CD14-positive monocyte (primary cell): Measurements from ENCODE around the gene LRCH1. TPM values are rescaled to one million over a fixed set of nuclear protein-coding genes. Genes with fewer than 3 reads are reported as not detected.

Experiments used
- DNase-seq, 3 donors: peaks; one replicate each; pipeline ENCODE4 v3.0.0-alpha.2; 2011 to 2022
- H2AFZ ChIP-seq: 2 replicates; pipeline ENCODE4 v1.6.0; 2012; ENCODE audit warnings: mild to moderate bottlenecking, low read depth, low read length, inconsistent platforms; ENCODE audit not compliant: insufficient read depth, poor library complexity, severe bottlenecking
- H3K27ac ChIP-seq, 2 donors: 1 replicate in 1 of 2; 2 replicates in 1 of 2; pipeline ENCODE4 v1.5.1; 2012 to 2013; ENCODE audit warnings: low read length in 2 of 2, control low read depth in 1 of 2, inconsistent platforms in 1 of 2, low read depth in 1 of 2, mild to moderate bottlenecking in 1 of 2
- H3K27me3 ChIP-seq, 2 donors: one replicate each; pipeline versions ENCODE4 v1.6.0 to v1.6.1; 2011 to 2013; ENCODE audit warnings: low read length in 2 of 2; ENCODE audit not compliant: control insufficient read depth in 2 of 2, insufficient read depth in 2 of 2
- H3K36me3 ChIP-seq, 2 donors: replicated peaks in 1 of 2; 1 replicate in 1 of 2; 2 replicates in 1 of 2; pipeline versions ENCODE4 v1.5.1 to v1.6.1; 2012 to 2013; ENCODE audit warnings: low read length in 2 of 2, control low read depth in 1 of 2, inconsistent platforms in 1 of 2, mild to moderate bottlenecking in 1 of 2; ENCODE audit not compliant: insufficient read depth in 2 of 2, control insufficient read depth in 1 of 2
- H3K4me1 ChIP-seq, 2 donors: 1 replicate in 1 of 2; 2 replicates in 1 of 2; pipeline versions ENCODE4 v1.5.1 to v1.6.1; 2012 to 2013; ENCODE audit warnings: low read length in 2 of 2, control low read depth in 1 of 2, inconsistent platforms in 1 of 2, mild to moderate bottlenecking in 1 of 2, moderate library complexity in 1 of 2; ENCODE audit not compliant: insufficient read depth in 2 of 2, control insufficient read depth in 1 of 2
- H3K4me2 ChIP-seq: replicated peaks from 2 replicates; pipeline ENCODE3; 2012; ENCODE audit warnings: low read length, moderate library complexity, mild to moderate bottlenecking; ENCODE audit not compliant: poor library complexity, severe bottlenecking; ENCODE audit errors: extremely low read depth
- H3K4me3 ChIP-seq, 3 experiments: fragments of 200-600 bp in 1 of 3; sonication (generic) in 1 of 3; replicated peaks in 1 of 3; 1 replicate in 2 of 3; 2 replicates in 1 of 3; pipeline ENCODE4 v1.5.1; 2011 to 2013; ENCODE audit warnings: low read length in 3 of 3, mild to moderate bottlenecking in 3 of 3, control low read depth in 2 of 3, low read depth in 2 of 3, inconsistent platforms in 1 of 3, moderate library complexity in 1 of 3
- H3K79me2 ChIP-seq: 2 replicates; pipeline ENCODE4 v1.6.0; 2012; ENCODE audit warnings: mild to moderate bottlenecking, control low read depth, inconsistent platforms, low read length, moderate library complexity; ENCODE audit not compliant: insufficient read depth
- H3K9ac ChIP-seq: 2 replicates; pipeline ENCODE4 v1.6.0; 2017; ENCODE audit warnings: low read length, mild to moderate bottlenecking; ENCODE audit not compliant: insufficient read depth, poor library complexity, severe bottlenecking
- H3K9me3 ChIP-seq, 2 donors: replicated peaks in 1 of 2; 1 replicate in 1 of 2; 2 replicates in 1 of 2; pipeline versions ENCODE4 v1.5.1 to v1.6.1; 2012 to 2013; ENCODE audit warnings: low read length in 2 of 2, control low read depth in 1 of 2; ENCODE audit not compliant: control insufficient read depth in 1 of 2, insufficient read depth in 1 of 2
- H4K20me1 ChIP-seq: 2 replicates; pipeline ENCODE4 v1.6.0; 2012; ENCODE audit warnings: mild to moderate bottlenecking, low read length, control low read depth, moderate library complexity; ENCODE audit not compliant: insufficient read depth
- H3K27ac Mint-ChIP-seq, 7 donors: one replicate each; pipeline ENCODE4 v1.8.0; 2020; ENCODE audit warnings: mild to moderate bottlenecking in 7 of 7, mixed read lengths in 7 of 7, moderate library complexity in 6 of 7, inconsistent platforms in 2 of 7
- H3K27me3 Mint-ChIP-seq, 3 donors: one replicate each; pipeline ENCODE4 v1.8.0; 2021 to 2022; ENCODE audit warnings: low read depth in 3 of 3, mild to moderate bottlenecking in 3 of 3, mixed read lengths in 3 of 3, moderate library complexity in 3 of 3, inconsistent platforms in 1 of 3
- H3K36me3 Mint-ChIP-seq, 2 donors: one replicate each; pipeline ENCODE4 v1.8.0; 2020; ENCODE audit warnings: mixed read lengths in 2 of 2, inconsistent platforms in 1 of 2, mild to moderate bottlenecking in 1 of 2
- H3K4me1 Mint-ChIP-seq: one replicate; pipeline ENCODE4 v1.8.0; 2020; ENCODE audit warnings: mild to moderate bottlenecking, mixed read lengths
- H3K4me3 Mint-ChIP-seq, 2 donors: one replicate each; pipeline ENCODE4 v1.8.0; 2020; ENCODE audit warnings: mild to moderate bottlenecking in 2 of 2, mixed read lengths in 2 of 2, moderate library complexity in 1 of 2
- H3K9me3 Mint-ChIP-seq, 7 donors: one replicate each; pipeline ENCODE4 v1.8.0; 2020 to 2022; ENCODE audit warnings: mixed read lengths in 7 of 7, mild to moderate bottlenecking in 6 of 7, moderate library complexity in 6 of 7, inconsistent platforms in 2 of 7
- CTCF ChIP-seq: fragments of 200-600 bp; IDR thresholded peaks from one replicate; pipeline ENCODE4 v1.8.0; 2022; ENCODE audit warnings: antibody characterized with exemption, mild to moderate bottlenecking
- WGBS: methylation state at CpG from one replicate; pipeline ENCODE4 v1.1.5; 2013; ENCODE audit warnings: missing lambda C conversion rate; ENCODE audit not compliant: insufficient coverage; 5-methylcytosine and 5-hydroxymethylcytosine counted together
- intact Hi-C, 2 donors: fragments of 100-400 bp; cut with micrococcal nuclease; formaldehyde crosslinking; loops; one replicate each; pipeline versions ENCODE4 v1.15.0 to v1.15.1; 2023
- polyA plus RNA-seq, 3 donors: library from polyadenylated mRNA; depleted of rRNA in 1 of 3; unstranded in 2 of 3; stranded (reverse) in 1 of 3; fragments of 300-500 nt in 2 of 3; fragments of >200 nt in 1 of 3; fragmentation: Illumina TruSeq in 2 of 3; gene quantifications; 1 replicate in 2 of 3; 2 replicates in 1 of 3; pipeline ENCODE4 v1.2.3, GENCODE V29; 2012 to 2021

The LRCH1 gene
- polyA plus RNA-seq, 3 donors = 0.88 to 7.1 (median 2.1) TPM

- no peak overlapping the region for H3K27ac Mint-ChIP-seq
- Histone ChIP-seq H4K20me1 (peaks cover 98% of the 10 kb centered on the region), H2AFZ (no peak overlapping the region), H3K27ac (no peak overlapping the region), H3K4me1 (peaks cover 5 to 13% of the 10 kb centered on the region in 2 donors), H3K9ac (no peak overlapping the region), H3K79me2 (peaks cover 98% of the 10 kb centered on the region), H3K4me2 (no peak overlapping the region), H3K4me3 (no peak overlapping the region), H3K9me3 (no peaks in the 10 kb centered on the region), H3K36me3 (no peaks in the 10 kb centered on the region), H3K27me3 (no peaks in the 10 kb centered on the region)
- peaks cover 0 to 1% (median 0%) of the 10 kb centered on the region in 3 donors for H3K27me3 Mint-ChIP-seq
- no peak overlapping the region for H3K4me3 Mint-ChIP-seq
- H3K9me3 Mint-ChIP-seq = no peaks in the 10 kb centered on the region
- peaks cover 23% of the 10 kb centered on the region for H3K4me1 Mint-ChIP-seq
- no peaks in the 10 kb centered on the region for H3K36me3 Mint-ChIP-seq
- intact Hi-C loops = loop anchor here in 1 of 2 donors (10.0 kb wide), 1 partner anchor 85 kb away; no protein-coding TSS in a partner anchor
- WGBS = no CpG with 5 or more reads among the region's 2 CpGs
- no peak for DNase-seq
- no peak for TF ChIP-seq CTCF
These were observed 6.4 kb downstream of the LRCH1 start for GRCh38 chr13:46559272-46559805.

- Histone ChIP-seq H3K27me3 (no peaks in the 10 kb centered on the region), H4K20me1 (peaks cover 97% of the 10 kb centered on the region), H3K9me3 (no peaks in the 10 kb centered on the region), H2AFZ (no peak overlapping the region), H3K79me2 (peaks cover 96% of the 10 kb centered on the region), H3K36me3 (no peaks in the 10 kb centered on the region), H3K9ac (no peak overlapping the region), H3K4me2 (no peak overlapping the region), H3K4me3 (no peak overlapping the region), H3K27ac (no peak overlapping the region), H3K4me1 (no peaks in the 10 kb centered on the region)
- Mint-ChIP-seq H3K4me1 (peaks cover 17% of the 10 kb centered on the region), H3K4me3 (no peak overlapping the region), H3K36me3 (no peaks in the 10 kb centered on the region), H3K27me3 (peaks cover 0 to 1% (median 1%) of the 10 kb centered on the region in 3 donors), H3K9me3 (no peaks in the 10 kb centered on the region), H3K27ac (no peak overlapping the region)
- no peak for TF ChIP-seq CTCF
- intact Hi-C loops = no loop called here
- DNase-seq = no peak
These were observed 7.8 kb downstream of the LRCH1 start for GRCh38 chr13:46560778-46561177.
